GM10266 (cell line): Measurements from ENCODE around the gene RPL35A.
"Not testable (repeated sequence)": the region's sequence is repeated elsewhere in the genome, so short reads cannot be mapped to it uniquely, and the experiment has no call there.

Experiments used
- DNase-seq: peaks from one replicate; pipeline ENCODE4 v3.0.0; 2012; ENCODE audit errors: extremely low spot score
- TF ChIP-seq, protein P1 (sequence below): IDR thresholded peaks from 2 replicates; pipeline ENCODE4 v1.5.1; 2012; ENCODE audit warnings: mild to moderate bottlenecking, low read depth; ENCODE audit not compliant: control insufficient read depth, insufficient read depth; ENCODE audit errors: missing control alignments

RPL35A gene

DNA sequence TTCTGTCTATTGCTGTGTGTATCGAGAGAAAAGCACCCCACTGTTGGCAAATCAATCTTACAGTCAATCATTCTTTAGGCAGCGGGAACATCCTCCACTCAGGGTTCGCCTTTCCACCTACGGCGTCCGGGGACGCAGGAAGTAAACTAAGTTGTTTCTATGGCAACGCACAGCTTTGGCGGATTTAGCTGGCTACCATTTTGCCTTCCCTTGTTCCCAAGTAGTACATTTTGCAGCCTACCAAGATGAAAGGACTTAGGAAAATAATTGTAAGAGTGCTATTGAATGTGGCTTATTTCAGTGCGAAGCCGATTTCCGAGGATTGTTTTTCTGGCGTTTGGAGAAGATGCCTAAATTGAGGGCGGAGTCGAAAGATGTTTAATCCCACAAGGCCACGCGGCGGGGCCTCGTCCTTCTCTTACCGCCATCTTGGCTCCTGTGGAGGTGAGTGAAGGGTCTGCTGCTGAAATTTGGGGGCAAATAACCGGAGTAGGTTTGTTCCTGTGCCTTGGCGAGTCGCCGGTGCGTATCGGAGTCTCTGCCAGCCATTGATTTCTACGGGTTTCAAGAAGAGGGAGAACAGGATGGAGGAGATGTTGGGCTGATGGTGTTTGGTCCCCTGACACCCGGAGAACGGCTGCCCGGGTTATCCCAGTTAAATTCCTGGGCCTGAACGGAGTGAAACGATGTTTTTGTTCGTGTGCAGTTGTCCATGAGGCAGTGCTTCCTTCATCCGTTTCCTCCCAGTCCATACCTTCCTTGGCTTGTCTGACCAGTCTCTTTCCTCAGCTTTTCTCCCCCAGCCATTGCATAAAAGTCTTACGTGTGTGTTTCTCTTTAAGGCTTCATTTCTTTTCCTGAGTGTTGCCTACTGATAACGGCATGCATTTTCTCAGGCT, at the start of gene RPL35A:
TSS of gene RPL35A (plus strand) at position 413 of the 899 bp plus-strand sequence. CDS start 778 bp downstream, outside the sequence.
- TF ChIP-seq, protein P1, sequence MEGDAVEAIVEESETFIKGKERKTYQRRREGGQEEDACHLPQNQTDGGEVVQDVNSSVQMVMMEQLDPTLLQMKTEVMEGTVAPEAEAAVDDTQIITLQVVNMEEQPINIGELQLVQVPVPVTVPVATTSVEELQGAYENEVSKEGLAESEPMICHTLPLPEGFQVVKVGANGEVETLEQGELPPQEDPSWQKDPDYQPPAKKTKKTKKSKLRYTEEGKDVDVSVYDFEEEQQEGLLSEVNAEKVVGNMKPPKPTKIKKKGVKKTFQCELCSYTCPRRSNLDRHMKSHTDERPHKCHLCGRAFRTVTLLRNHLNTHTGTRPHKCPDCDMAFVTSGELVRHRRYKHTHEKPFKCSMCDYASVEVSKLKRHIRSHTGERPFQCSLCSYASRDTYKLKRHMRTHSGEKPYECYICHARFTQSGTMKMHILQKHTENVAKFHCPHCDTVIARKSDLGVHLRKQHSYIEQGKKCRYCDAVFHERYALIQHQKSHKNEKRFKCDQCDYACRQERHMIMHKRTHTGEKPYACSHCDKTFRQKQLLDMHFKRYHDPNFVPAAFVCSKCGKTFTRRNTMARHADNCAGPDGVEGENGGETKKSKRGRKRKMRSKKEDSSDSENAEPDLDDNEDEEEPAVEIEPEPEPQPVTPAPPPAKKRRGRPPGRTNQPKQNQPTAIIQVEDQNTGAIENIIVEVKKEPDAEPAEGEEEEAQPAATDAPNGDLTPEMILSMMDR, result no peak
- DNase-seq, result peak; percentile 93

DNA sequence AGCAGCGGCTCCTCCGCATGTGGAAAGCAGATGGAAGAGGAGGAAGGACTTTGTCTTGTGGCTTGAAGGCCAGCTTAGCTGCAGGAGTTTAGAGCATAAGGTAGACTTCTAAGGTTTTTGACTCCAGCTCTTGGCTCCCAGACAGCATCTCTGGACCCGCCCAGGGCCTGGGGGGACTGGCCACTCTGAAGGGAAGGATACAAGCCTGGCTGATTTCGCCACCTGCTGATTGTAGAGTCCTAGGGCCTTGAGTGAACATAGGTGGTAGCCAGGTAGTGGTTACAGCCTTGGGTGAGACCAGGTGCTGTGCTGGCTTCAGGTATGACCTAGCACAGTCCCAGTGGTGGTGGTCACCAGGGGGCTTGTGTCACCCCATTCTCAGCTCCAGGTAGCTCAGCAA, 48.4 kb upstream of the RPL35A start:
- no peak for DNase-seq
- TF ChIP-seq, protein P1, result no peak

DNA sequence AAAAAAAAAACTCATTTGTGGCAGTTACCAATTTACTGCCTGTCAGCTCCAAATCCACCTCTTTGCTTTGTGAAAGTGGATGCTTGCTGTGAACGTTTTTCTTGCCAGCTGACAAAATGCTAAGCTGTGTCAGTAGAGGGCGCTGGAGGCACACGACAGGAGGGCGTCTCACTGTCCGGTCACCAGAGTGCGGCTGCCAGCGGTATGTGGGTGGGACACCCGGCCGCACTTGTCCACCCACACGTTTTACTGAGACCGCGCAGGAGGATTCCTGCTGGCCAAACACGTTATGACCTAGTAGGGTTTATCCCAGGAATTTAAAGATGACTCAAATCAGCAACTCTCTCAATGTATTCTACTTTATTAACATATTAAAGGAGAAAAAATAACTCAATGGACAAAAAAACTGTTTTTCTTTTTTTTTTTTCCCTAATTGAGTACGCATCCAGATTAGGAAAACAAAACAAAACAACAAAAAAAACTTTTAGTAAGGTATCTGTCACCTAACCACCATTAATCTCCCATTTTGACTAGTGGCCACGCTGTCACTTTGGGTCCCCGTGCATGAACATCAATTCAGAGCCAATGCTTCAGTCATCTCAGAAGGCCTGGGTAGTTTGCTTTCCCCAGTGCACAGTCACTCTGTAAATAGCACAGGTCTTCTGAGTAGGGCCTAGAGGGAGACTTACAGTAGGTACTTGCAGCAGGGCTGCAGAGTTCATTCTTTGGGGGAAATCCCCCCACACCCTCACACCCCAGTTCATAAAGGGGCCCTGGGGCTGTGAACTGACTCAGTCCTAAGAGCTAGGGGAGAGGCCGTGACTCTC, 43.8 kb upstream of the RPL35A start:
- peak; percentile 85 for DNase-seq
- TF ChIP-seq, protein P1, result peak; percentile 99

DNA sequence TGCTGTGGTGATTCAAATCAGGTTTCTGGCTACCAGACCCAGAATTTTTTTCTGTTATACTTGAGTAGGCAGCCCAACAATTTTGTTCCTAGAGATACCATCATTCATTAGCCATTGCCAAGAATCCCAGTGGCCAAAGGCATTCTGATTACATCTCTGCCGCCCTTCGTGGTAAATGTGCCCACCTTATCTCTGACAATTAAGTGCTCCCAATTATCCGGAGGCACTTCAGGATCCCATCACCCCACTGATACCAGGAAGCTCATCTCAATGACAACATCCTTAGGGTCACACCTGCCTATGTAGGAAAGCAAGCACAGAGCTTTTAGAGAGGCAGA, 43.2 kb upstream of the RPL35A start:
- no peak for DNase-seq
- TF ChIP-seq, protein P1, result no peak

DNA sequence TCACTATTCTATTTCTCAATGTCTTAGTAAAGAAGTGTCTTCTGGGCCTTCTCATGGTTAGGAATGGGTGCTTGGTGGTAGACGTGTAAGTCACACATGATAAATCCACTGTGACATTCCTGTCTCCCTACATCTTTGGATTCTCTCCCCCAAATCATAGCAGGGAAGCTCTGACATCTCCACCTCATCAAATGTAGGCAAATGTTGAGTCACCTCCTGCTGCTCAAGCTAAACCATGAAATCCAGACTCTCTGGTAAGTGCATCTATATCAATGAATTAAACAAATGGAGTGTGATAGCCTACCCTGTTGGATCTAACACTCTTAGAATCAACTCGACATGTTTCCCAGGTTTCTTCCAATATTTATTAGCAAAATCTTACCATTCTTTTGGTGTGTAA, 42.8 kb upstream of the RPL35A start:
- TF ChIP-seq, protein P1, result no peak
- no peak for DNase-seq

DNA sequence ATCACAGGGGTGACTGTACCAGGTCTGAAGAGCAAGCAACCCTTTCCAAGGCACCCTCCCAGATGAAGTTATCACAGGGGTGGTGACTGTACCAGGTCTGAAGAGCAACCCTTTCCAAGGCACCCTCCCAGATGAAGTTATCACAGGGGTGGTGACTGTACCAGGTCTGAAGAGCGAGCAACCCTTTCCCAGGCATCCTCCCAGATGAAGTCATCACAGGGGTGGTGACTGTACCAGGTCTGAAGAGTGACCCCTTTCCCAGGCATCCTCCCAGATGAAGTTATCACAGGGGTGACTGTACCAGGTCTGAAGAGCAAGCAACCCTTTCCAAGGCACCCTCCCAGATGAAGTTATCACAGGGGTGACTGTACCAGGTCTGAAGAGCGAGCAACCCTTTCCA, 41.4 kb upstream of the RPL35A start:
- not testable (repeated sequence) for DNase-seq

DNA sequence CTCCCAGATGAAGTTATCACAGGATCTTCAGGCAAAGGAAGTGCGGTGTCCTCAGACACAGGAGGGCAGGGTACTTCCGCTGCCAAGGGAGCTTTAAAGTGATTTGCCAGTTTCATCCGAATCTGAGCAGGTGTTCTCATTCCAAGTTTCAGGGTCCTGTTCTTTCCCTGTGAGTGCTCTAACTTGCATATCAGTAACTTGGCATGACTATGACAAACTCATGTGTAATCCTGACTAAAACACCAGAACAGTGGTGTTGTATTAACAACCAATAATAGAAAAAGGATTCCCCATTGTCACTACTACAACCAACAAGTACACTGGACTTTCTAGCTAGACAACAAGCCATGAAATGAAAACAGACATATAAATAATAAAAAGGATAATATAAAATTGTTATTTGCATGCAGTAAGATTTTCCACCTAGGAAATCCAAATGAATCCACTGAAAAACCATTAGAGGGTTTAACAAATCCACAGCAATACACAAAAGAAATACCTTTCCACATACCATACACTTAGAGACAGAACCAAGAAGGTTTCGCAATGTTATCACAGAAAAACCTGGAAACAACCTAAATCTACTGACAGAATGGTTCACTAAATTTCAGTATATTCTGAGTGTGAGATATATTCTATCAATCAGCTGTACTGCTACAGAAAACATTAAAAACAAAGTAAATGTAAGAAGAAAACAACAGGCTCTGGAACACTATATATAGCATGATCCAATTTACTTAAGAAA, 40.9 kb upstream of the RPL35A start:
- no peak for DNase-seq
- TF ChIP-seq, protein P1, result no peak
